ENCODE measurements around the gene AK8.

- TF ChIP-seq HDAC1 (IDR thresholded peaks at IDR 0.05) (no peak), MAFK (IDR thresholded peaks at IDR 0.05; ENCODE audit: low read length) (no peak), NFIC (IDR thresholded peaks at IDR 0.05) (no peak)
Observed at GRCh38 chr9:132754236-132754635, 123.8 kb downstream of the AK8 start.

All from K562 (cell line).